HFFc6 (cell line): Measurements from ENCODE around the gene KLF5. TPM values are rescaled to one million over a fixed set of nuclear protein-coding genes. Genes with fewer than 3 reads are reported as not detected.
A peak's percentile ranks its signal among the peaks of the same experiment; 100 is the strongest.
"Not testable (repeated sequence)": the region's sequence is repeated elsewhere in the genome, so short reads cannot be mapped to it uniquely, and the experiment has no call there.

Experiments used
- DNase-seq: peaks from one replicate; pipeline ENCODE4 v3.0.0-alpha.2; 2018
- H3K27ac Mint-ChIP-seq: 2 replicates; pipeline ENCODE4 v1.8.0; 2020; ENCODE audit warnings: mild to moderate bottlenecking, mixed read lengths
- H3K27me3 Mint-ChIP-seq: 2 replicates; pipeline ENCODE4 v1.8.0; 2021; ENCODE audit warnings: mild to moderate bottlenecking, moderate library complexity, mixed read lengths; ENCODE audit not compliant: insufficient read depth
- H3K36me3 Mint-ChIP-seq: 2 replicates; pipeline ENCODE4 v1.8.0; 2021; ENCODE audit warnings: low read depth, mixed read lengths
- H3K4me1 Mint-ChIP-seq: 2 replicates; pipeline ENCODE4 v1.8.0; 2020; ENCODE audit warnings: low read depth, mixed read lengths
- H3K4me3 Mint-ChIP-seq: 2 replicates; pipeline ENCODE4 v1.8.0; 2020; ENCODE audit warnings: mild to moderate bottlenecking, moderate library complexity, mixed read lengths
- H3K9me3 Mint-ChIP-seq: 2 replicates; pipeline ENCODE4 v1.8.0; 2020; ENCODE audit warnings: mild to moderate bottlenecking, mixed read lengths
- CTCF ChIP-seq: fragments of 200-600 bp; sonication (generic); IDR thresholded peaks from 2 replicates; pipeline ENCODE4 v1.5.0; 2021; ENCODE audit warnings: antibody characterized with exemption, mild to moderate bottlenecking
- total RNA-seq, 6 experiments: library from RNA; stranded (reverse); fragmentation: NEBNext Ultra II Directional; extraction: Animal tissue kit (Norgen Biotek cat#: 25700); gene quantifications; 2 replicates in 1 of 6; 3 replicates in 5 of 6; pipeline ENCODE4 v1.2.3, GENCODE V29; 2021

KLF5 gene
- total RNA-seq, 6 experiments from 2014 or later: 20.3 to 37.1 (median 28.5) TPM

- no peak for TF ChIP-seq CTCF
- no peak overlapping the region for H3K4me3 Mint-ChIP-seq
- peaks cover 22% of the 10 kb centered on the region for H3K9me3 Mint-ChIP-seq
- H3K27ac Mint-ChIP-seq: peak overlapping the region; percentile 14
- H3K4me1 Mint-ChIP-seq: peaks cover 13% of the 10 kb centered on the region
- peaks cover 6% of the 10 kb centered on the region for H3K36me3 Mint-ChIP-seq
- no peaks in the 10 kb centered on the region for H3K27me3 Mint-ChIP-seq
- no peak for DNase-seq
These were observed 30.4 kb downstream of the KLF5 start for GRCh38 chr13:73089213-73089612.

GRCh38 chr13:73090116-73090822 lies 31.5 kb downstream of the KLF5 start:
- Mint-ChIP-seq H3K4me3 (no peak overlapping the region), H3K27me3 (no peaks in the 10 kb centered on the region), H3K9me3 (peaks cover 22% of the 10 kb centered on the region), H3K27ac (peak overlapping the region; percentile 90), H3K36me3 (peaks cover 6% of the 10 kb centered on the region), H3K4me1 (peaks cover 13% of the 10 kb centered on the region)
- peak; percentile 70 for DNase-seq
- TF ChIP-seq CTCF: no peak

- no peak for TF ChIP-seq CTCF
- Mint-ChIP-seq H3K27me3 (no peaks in the 10 kb centered on the region), H3K9me3 (peaks cover 22% of the 10 kb centered on the region), H3K36me3 (peaks cover 6% of the 10 kb centered on the region), H3K4me3 (no peak overlapping the region), H3K4me1 (peaks cover 15% of the 10 kb centered on the region), H3K27ac (peak overlapping the region; percentile 90)
- no peak for DNase-seq
These were observed 32.0 kb downstream of the KLF5 start for GRCh38 chr13:73090823-73091187.

- H3K9me3 Mint-ChIP-seq: peaks cover 15% of the 10 kb centered on the region
- TF ChIP-seq CTCF: no peak
- peaks cover 27% of the 10 kb centered on the region for H3K4me1 Mint-ChIP-seq
- no peak overlapping the region for H3K4me3 Mint-ChIP-seq
- H3K27me3 Mint-ChIP-seq: no peaks in the 10 kb centered on the region
- no peak overlapping the region for H3K27ac Mint-ChIP-seq
- DNase-seq: no peak
- H3K36me3 Mint-ChIP-seq: peaks cover 6% of the 10 kb centered on the region
These were observed 34.0 kb downstream of the KLF5 start for GRCh38 chr13:73092829-73093228.

GRCh38 chr13:73096173-73096572 lies 37.4 kb downstream of the KLF5 start:
- TF ChIP-seq CTCF: no peak
- Mint-ChIP-seq H3K27ac (no peak overlapping the region), H3K27me3 (no peaks in the 10 kb centered on the region), H3K9me3 (no peaks in the 10 kb centered on the region), H3K4me1 (peaks cover 14% of the 10 kb centered on the region), H3K4me3 (no peak overlapping the region), H3K36me3 (no peaks in the 10 kb centered on the region)
- DNase-seq: no peak

GRCh38 chr13:73096638-73097037 lies 37.8 kb downstream of the KLF5 start:
- Mint-ChIP-seq H3K27me3 (no peaks in the 10 kb centered on the region), H3K9me3 (no peaks in the 10 kb centered on the region), H3K4me1 (peaks cover 14% of the 10 kb centered on the region), H3K27ac (no peak overlapping the region), H3K4me3 (no peak overlapping the region), H3K36me3 (no peaks in the 10 kb centered on the region)
- no peak for DNase-seq
- TF ChIP-seq CTCF: no peak

- not testable (repeated sequence) for H3K27ac Mint-ChIP-seq
These were observed 42.0 kb downstream of the KLF5 start for GRCh38 chr13:73100781-73101180.

More at GRCh38 chr13:73100781-73101180, 42.0 kb downstream of the KLF5 start:
- H3K27me3 Mint-ChIP-seq, DNase-seq, H3K36me3 Mint-ChIP-seq, H3K4me3 Mint-ChIP-seq, H3K9me3 Mint-ChIP-seq: not testable (repeated sequence)
- peaks cover 18% of the 10 kb centered on the region for H3K4me1 Mint-ChIP-seq
